RPMI8226 (cell line): Measurements from ENCODE around the gene RIMBP2.
"Not testable (repeated sequence)": the region's sequence is repeated elsewhere in the genome, so short reads cannot be mapped to it uniquely, and the experiment has no call there.

Source experiments
- DNase-seq: peaks from one replicate; pipeline ENCODE4 v3.0.0-alpha.2; 2015

Gene RIMBP2

GRCh38 chr12:130650131-130650530 lies 66.0 kb downstream of the RIMBP2 start:
- DNase-seq, result no peak

DNA sequence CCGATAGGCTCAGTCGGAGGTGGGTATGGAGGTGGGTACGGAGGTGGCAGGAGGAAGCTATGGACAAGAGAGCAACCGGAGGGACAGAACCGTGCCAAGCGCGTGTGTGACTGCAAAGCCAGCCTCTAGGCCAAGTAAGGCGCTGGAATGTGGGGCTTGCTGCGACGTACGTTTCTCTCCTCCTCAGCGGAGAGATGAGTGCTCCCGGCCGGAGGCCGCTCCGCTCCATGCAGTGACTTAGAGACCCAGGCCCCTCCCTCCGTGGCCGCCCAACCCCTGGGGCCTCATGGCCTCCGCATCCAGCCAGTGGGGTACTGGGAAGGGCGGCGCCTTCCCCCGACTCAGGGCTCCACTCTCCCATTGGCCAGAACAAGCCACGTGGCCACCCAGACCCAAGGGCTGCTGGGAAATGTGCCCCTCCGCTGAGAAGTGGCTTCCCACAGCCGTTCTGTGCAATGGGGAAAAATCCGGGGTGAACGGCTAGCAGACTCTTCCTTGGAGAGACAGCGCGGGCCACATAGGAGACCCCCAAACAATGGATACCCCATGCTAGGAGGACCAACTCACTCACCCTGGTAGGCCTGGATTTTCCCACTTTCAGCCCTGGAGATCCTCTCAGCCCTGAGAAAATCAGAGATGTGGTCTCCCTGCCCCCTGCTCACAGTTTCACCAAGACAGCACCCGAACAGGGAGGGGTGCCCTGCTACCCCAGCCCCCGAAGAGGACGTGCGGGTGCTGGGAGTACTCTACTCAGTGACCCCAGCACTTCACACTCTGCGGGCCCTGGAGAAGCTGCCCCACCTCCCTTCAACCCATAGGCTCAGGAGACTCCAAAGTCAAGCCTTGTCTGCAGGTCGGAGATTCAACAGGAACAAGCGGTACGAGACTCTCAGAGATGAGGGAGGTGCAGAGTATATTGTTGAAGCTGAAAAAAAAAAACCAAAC lies 66.7 kb downstream of the RIMBP2 start:
- no peak for DNase-seq

GRCh38 chr12:130647814-130648213 lies 68.3 kb downstream of the RIMBP2 start:
- DNase-seq, result no peak

- DNase-seq, result no peak
These were observed 69.3 kb downstream of the RIMBP2 start for GRCh38 chr12:130646716-130647370.

- DNase-seq, result not testable (repeated sequence)
These were observed 69.9 kb downstream of the RIMBP2 start for GRCh38 chr12:130646191-130646590.

DNA sequence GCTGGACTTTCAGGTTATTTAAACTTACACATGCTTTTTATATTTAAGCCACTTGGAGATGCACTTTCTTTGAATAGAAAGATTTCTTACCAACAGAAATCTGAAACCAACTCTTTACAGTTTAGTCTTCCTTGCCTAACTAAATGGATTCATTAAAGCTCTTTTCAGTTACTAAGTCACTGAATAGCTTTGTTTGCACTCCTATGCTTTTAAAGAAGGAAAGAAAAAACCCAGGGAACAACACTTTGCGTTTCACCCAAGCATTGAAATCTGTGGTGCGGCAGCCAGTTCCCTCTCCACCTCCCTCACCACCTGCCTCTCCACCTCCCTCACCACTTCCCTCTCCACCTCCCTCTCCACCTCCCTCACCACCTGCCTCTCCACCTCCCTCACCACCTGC lies 70.3 kb downstream of the RIMBP2 start:
- no peak for DNase-seq

- no peak for DNase-seq
These were observed 71.5 kb downstream of the RIMBP2 start for GRCh38 chr12:130644566-130644965.

GRCh38 chr12:130644146-130644545 lies 72.0 kb downstream of the RIMBP2 start:
- no peak for DNase-seq

GRCh38 chr12:130642856-130643255 lies 73.2 kb downstream of the RIMBP2 start:
- no peak for DNase-seq

- DNase-seq, result no peak
These were observed 74.4 kb downstream of the RIMBP2 start for GRCh38 chr12:130641533-130642184.

DNA sequence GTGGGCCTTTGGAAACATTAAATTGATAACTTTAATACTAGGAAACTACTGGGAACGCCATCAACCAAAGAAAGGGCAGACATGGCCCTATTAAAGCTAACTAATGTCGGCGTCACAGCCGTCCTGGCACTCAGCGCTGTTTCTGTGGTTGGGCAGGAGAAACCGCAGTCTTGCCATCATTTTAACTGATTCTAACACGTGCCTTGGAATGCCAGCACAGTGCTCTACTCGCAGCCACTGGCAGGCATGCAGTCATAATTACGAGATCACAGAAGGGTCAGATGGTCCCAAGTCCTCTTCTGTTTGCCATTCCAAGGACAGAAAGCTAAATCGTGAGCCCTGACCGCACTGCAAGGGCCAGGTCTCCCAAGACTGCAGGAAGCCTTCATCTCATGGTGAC lies 75.2 kb downstream of the RIMBP2 start:
- DNase-seq, result peak; percentile 14

GRCh38 chr12:130640496-130640895 lies 75.6 kb downstream of the RIMBP2 start:
- DNase-seq, result no peak

DNA sequence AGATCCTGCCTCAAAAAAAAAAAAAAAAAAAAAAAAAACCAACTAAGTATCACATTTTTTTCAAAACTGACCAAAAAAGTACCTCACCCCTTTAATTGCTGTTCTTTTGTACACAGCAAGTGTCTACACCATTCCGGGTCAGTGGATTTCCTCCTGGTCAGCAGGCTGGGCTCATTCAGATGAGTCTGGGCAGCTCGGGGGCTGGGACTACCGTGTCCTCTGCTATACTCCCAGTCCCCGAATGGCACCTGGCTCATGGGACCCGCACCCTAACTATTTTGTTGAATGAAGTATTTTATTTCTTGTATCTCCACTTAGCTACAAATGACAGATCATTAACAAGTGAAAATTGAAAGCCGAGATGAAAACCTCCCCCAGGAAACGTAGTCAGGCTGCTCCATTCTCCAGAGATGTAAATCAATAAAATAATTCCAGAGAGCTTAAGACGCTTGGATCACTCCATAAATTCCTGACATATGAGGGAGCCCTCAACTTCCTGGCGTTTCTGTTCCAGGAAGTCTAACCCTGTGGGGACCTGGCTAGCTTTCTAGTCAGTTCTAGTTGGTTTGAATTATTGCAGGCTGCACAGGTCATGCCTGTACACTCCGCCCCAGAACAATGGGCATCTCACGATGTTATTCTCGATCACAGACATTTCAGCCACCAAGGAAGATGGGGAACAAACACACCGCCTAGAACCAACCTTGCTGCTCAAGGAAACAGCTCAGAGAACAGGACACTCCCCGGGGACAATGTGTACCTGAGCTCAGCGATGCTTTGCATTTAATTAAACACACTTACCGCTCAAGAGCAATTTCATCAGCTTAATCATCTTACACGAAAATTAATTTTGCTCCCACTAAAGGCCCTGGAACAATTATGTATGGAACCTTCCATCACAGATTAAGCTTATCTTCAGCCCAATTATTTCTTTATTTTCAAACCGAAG lies 76.3 kb downstream of the RIMBP2 start:
- no peak for DNase-seq

DNA sequence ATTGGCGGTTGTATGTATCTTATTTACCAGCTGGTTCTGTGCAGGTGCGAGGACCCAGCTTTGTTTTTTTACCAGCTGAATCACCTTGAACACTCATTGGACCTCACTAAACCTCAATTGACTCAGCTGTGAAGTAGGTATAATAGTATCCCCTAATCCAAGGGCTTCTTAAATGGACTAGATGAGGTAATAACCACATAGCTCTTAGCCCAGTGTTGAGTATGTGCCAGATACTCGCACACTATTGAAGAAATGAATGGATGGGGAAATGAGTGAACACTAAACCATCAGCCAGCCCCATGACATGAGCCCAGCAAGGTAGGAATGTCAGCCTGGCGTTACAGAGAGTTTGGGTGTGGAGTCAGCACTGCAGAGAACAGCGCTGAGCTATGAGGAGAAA lies 79.7 kb downstream of the RIMBP2 start:
- DNase-seq, result no peak

- no peak for DNase-seq
These were observed 81.2 kb downstream of the RIMBP2 start for GRCh38 chr12:130634866-130635265.

GRCh38 chr12:130633771-130634170 lies 82.3 kb downstream of the RIMBP2 start:
- no peak for DNase-seq

GRCh38 chr12:130632642-130633041 lies 83.5 kb downstream of the RIMBP2 start:
- no peak for DNase-seq

GRCh38 chr12:130628304-130628703 lies 87.8 kb downstream of the RIMBP2 start:
- DNase-seq, result no peak

DNA sequence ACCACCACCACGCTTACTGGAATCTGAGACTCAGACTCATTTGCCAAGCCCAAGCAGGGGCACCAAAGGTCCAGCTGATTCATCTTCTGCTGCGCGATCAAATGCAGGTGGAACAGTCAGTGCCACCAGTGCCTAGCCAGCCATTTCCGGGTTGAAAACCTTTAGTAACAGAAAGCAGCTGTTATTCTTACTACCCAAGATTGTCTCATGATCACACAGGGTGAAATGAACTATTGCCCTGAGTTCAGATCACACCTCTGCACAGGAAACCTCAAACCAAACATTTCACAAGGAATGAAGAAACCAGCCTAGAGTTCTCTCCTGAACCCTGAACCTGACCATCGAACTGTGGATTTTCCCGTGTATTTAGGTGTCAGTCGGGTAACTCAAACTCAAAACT lies 88.9 kb downstream of the RIMBP2 start:
- no peak for DNase-seq

DNA sequence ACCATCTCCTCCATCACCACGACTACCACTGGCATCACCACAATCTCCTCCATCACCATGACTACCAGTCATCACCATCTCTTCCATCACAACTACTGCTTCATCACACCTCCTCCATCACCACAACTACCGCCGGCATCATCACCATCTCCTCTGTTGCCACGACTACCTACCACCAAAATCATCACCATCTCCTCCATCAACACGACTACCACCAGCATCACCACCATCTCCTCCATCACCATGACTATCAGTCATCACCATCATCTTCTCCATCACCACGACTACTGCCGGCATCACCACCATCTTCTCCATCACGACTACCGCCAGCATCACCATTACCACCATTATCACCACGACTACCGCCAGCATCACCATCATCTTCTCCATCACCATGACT lies 89.5 kb downstream of the RIMBP2 start:
- DNase-seq, result no peak

GRCh38 chr12:130625201-130625600 lies 90.9 kb downstream of the RIMBP2 start:
- DNase-seq, result no peak

GRCh38 chr12:130622803-130623202 lies 93.3 kb downstream of the RIMBP2 start:
- no peak for DNase-seq
